ENCODE data around the gene CDH18. TPM values are rescaled to one million over a fixed set of nuclear protein-coding genes. Genes with fewer than 3 reads are reported as not detected.

CDH18 gene
- total RNA-seq, 2 donors from 2014 or later: not detected

DNA sequence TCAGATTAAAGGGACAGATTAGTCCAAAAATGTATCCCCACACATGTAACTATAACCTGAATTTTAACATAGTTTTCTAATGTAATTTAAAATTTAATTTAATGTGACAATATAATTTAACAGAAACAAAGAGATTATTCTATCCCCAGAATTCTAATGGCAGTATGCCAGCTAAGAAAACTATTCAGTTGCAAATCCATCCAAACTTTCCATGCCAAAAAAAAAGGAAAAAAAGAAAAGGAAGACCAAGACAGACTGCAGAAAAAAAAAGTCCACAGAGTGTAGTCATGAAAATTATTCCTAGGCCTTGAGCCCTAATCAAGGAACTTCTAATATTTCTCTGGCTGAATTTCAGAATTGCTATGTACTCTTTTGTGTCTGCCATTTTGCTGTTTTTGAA lies 217.6 kb downstream of the CDH18 start:
- H3K36me3 Mint-ChIP-seq (ENCODE audit: low read depth): no peaks in the 10 kb centered on the region
- no peak overlapping the region for H3K4me3 Mint-ChIP-seq
- H3K27me3 Mint-ChIP-seq: no peaks in the 10 kb centered on the region
- no peak overlapping the region for H3K27ac Mint-ChIP-seq
- H3K9me3 Mint-ChIP-seq: peaks cover 21% of the 10 kb centered on the region
- H3K4me1 Mint-ChIP-seq: no peaks in the 10 kb centered on the region
- no peak for ATAC-seq (replicated peaks)

DNA sequence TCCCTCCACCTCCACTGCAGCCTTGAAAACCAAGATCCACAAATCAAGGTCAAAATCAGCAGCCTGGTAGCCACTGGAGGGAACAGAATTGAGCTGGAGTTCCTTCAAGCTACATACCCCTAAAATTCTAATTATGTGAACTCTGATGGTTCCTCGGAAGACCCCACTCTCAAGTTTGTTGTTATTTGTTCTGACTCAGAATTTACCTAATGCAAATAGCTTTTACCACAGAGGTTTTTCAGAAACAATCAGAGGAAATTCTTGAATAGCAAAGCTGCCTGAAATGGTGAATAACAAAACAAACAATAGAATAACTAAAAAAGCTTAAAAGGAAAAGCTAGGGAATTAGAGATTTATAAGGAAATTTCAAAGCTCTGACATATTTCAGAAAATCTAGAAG lies 220.0 kb downstream of the CDH18 start:
- peaks cover 18% of the 10 kb centered on the region for H3K9me3 Mint-ChIP-seq
- no peaks in the 10 kb centered on the region for H3K4me1 Mint-ChIP-seq
- H3K27me3 Mint-ChIP-seq: no peaks in the 10 kb centered on the region
- no peak overlapping the region for H3K27ac Mint-ChIP-seq
- ATAC-seq (replicated peaks): no peak
- no peaks in the 10 kb centered on the region for H3K36me3 Mint-ChIP-seq (ENCODE audit: low read depth)
- no peak overlapping the region for H3K4me3 Mint-ChIP-seq

DNA sequence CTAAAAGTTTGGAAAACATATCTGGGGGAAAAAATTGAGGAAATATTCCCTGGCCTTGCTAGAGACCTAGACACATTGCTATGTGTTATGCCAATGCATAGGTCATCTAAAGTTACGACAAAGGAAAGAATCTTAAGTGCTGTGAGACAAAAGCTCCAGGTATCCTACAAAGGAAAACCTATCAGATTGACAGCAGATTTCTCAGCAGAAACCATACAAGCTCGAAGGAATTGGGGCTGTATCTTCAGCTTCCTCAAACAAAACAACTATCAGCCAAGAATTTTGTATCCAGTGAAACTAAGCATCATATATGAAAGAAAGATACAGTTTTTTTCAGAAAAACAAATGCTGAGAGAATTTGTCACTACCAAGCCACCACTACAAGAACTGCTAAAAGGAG lies 234.4 kb downstream of the CDH18 start:
- Mint-ChIP-seq H3K4me1 (no peaks in the 10 kb centered on the region), H3K27me3 (no peaks in the 10 kb centered on the region), H3K27ac (no peak overlapping the region), H3K9me3 (peaks cover 14% of the 10 kb centered on the region), H3K4me3 (no peak overlapping the region), H3K36me3 (ENCODE audit: low read depth) (no peaks in the 10 kb centered on the region)
- ATAC-seq (replicated peaks): no peak

DNA sequence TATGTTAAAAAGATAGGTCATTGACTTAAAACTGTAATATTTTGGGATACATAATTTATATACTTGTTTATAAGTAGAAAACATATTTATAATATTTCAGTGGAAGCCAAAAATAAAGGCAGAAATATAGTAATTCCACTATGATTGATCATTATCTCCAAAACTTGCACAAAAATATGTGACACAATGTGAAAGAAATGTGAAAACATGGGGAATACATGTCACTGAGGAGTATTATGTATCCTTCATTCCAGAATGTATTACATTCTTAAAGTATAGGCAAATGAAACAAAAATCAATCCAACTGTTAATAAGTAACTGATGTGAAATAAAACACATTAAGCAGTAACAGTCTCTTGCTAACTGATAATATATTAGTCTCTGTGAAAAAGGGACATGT lies 236.7 kb downstream of the CDH18 start:
- Mint-ChIP-seq H3K36me3 (ENCODE audit: low read depth) (no peaks in the 10 kb centered on the region), H3K9me3 (peaks cover 14% of the 10 kb centered on the region), H3K27me3 (no peaks in the 10 kb centered on the region), H3K27ac (no peak overlapping the region), H3K4me1 (no peaks in the 10 kb centered on the region), H3K4me3 (no peak overlapping the region)
- no peak for ATAC-seq (replicated peaks)

DNA sequence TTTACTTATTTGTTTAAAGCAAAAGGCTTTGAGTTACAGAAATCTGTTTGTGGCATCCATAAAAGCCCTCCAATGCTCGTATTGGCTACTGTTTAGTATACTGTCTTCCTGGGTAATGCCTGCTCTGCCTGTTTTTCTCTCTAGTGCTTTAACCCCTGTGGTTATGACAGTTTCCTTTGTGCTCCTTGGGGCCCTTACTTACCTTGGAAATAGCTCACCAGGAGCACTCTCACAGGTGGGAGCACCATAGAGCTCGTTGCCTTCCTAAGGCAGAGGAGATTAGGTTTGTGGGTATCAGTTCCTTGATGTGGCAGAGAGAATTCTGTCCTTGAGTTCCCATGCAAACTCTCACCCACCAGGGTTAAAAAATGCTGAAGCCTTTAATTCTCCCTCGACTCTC lies 242.8 kb downstream of the CDH18 start:
- Mint-ChIP-seq H3K27ac (no peak overlapping the region), H3K4me3 (no peak overlapping the region), H3K4me1 (no peaks in the 10 kb centered on the region), H3K27me3 (no peaks in the 10 kb centered on the region), H3K36me3 (ENCODE audit: low read depth) (no peaks in the 10 kb centered on the region), H3K9me3 (peaks cover 4% of the 10 kb centered on the region)
- no peak for ATAC-seq (replicated peaks)

DNA sequence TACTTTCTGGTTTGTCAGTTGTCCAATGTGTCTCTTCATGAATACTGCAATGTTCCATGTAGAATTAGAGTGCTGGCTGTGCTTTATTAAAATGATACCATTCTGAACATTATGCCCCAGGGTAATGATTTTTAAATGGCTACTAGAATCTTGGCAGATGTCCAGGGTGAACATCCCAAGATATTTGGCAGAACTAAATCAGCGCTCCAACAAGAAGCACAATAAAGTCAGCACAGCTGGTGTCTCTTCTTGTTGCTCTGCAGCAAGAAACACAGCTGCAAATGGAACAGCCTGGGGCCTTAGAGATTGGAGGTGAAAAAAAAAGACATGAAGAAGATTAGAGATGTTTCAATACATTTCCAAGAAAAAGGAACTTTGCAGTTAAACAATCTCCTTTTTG lies 248.3 kb downstream of the CDH18 start:
- Mint-ChIP-seq H3K36me3 (ENCODE audit: low read depth) (no peaks in the 10 kb centered on the region), H3K9me3 (peaks cover 9% of the 10 kb centered on the region), H3K4me1 (no peaks in the 10 kb centered on the region), H3K4me3 (no peak overlapping the region), H3K27ac (no peak overlapping the region), H3K27me3 (no peaks in the 10 kb centered on the region)
- no peak for ATAC-seq (replicated peaks)

DNA sequence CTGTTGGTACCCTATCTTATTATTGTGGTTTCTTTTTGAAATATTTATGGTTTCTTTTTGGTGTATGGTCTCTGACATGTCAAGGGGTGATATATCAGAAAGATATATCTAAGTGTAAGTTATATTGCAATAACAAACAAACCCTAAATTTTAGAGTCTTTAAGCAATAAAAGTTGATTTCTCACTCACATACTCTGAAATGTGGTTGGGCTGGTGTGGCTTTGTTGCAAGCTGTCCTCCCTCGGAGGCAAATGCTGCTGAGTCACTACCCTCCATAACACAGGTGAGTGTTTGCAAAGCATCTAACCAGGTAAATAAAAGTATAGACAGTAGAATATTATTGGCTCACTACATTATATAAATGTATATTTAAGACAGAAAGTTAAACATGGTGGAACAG lies 253.2 kb downstream of the CDH18 start:
- Mint-ChIP-seq H3K27me3 (no peaks in the 10 kb centered on the region), H3K36me3 (ENCODE audit: low read depth) (no peaks in the 10 kb centered on the region), H3K4me3 (no peak overlapping the region), H3K9me3 (peaks cover 16% of the 10 kb centered on the region), H3K27ac (no peak overlapping the region), H3K4me1 (no peaks in the 10 kb centered on the region)
- no peak for ATAC-seq (replicated peaks)

DNA sequence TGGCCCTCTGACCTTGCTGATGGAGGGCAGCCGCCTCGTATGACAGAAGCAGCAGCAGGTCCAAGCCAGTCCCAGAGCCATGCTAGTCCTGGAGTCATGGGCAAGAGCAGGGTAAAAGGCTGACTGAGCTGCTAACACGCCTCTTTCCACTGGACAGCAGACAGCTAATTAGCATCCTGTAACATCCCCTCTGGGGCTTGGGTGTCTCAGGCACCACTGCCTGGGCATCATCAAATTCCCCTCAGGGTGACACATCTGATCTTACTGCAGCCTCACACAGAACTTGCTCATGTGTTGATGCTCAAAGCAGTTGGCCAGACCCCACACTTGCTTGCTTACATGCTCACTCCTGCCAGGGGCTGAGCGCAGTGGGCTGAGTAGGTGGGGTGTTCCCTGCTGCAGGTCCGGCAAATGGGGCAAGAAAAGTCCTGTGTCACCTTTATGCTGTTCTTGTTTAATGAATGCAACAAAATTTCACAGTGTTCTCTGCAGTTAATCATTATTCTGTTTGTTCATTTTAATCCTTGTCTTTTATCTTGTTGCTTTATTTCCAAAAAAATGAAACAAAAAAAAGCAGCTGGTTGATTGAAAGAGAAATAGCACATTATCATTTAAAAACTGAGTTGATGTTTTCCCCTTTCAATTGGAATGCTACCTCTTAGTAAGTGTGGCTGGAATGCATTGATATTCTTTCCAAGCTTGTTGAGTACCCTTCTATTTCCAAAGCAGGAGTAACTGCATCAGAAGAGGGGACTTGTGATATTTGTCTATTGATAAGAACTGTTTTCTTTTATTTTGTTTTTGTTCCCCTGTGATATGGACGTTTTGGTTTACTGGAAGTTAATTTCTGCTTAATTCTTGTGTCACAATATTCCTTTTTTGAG lies 254.1 kb downstream of the CDH18 start:
- Mint-ChIP-seq H3K4me3 (no peak overlapping the region), H3K9me3 (peaks cover 16% of the 10 kb centered on the region), H3K27ac (no peak overlapping the region), H3K4me1 (no peaks in the 10 kb centered on the region), H3K36me3 (ENCODE audit: low read depth) (no peaks in the 10 kb centered on the region), H3K27me3 (no peaks in the 10 kb centered on the region)
- ATAC-seq (replicated peaks): no peak

DNA sequence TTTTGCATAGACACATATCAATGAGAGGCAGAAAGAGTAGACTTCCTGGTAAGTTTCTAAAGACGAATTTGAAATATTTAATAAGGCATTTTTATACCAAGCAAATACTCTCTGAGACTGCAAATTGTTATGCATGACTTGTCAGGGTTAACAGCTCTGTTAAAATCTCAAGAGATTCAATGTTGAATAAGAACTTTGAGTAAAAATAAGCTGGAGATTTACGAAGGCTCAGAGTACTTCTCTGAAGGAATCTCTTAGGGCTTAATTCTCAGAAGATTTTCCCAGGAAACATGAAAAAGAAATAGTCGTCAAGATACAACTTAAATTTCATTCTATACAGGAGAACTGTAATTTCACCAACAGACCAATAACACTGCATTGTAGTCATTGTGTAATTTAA lies 259.4 kb downstream of the CDH18 start:
- peaks cover 11% of the 10 kb centered on the region for H3K9me3 Mint-ChIP-seq
- H3K4me1 Mint-ChIP-seq: no peaks in the 10 kb centered on the region
- no peaks in the 10 kb centered on the region for H3K27me3 Mint-ChIP-seq
- H3K27ac Mint-ChIP-seq: no peak overlapping the region
- no peaks in the 10 kb centered on the region for H3K36me3 Mint-ChIP-seq (ENCODE audit: low read depth)
- no peak for ATAC-seq (replicated peaks)
- H3K4me3 Mint-ChIP-seq: no peak overlapping the region

DNA sequence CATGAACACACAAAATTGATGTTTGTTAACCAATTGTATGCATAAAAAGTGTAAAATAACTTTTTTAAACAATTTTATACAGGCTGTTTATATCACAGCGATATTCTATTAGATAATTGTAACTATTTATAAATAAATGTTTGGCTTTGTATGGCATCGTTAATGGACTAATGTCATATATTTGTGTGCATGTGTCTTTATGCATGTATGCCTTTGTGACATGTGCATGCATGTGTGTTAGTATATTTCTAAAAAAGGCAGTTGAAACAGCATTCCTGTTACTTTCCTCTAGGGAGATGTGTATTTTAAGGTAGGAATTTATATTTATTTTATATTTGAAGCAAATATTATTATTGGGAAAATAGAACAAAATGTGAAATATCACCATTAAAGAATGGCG lies 268.9 kb downstream of the CDH18 start:
- ATAC-seq (replicated peaks): no peak
- Mint-ChIP-seq H3K9me3 (no peaks in the 10 kb centered on the region), H3K36me3 (ENCODE audit: low read depth) (no peaks in the 10 kb centered on the region), H3K27ac (no peak overlapping the region), H3K27me3 (no peaks in the 10 kb centered on the region), H3K4me3 (no peak overlapping the region), H3K4me1 (no peaks in the 10 kb centered on the region)

DNA sequence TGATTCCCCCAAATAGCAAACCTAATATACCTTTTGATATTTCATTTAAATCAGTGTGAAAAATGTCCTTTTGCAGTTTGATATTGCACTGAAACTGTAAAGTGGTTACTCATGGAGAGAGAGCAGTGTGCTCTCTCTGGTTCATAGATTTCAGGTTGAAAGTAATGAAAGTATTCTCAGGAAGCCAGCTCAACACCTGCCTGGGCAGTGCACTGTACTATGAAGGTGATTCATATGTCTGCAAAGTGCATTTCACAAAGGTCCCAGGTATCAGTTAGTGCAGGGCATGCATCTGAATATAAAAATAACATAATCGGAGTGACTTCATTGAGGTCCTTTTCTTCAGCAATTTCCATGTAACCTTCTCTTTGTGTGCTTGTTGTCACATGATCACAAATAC lies 274.3 kb downstream of the CDH18 start:
- Mint-ChIP-seq H3K27ac (no peak overlapping the region), H3K4me3 (no peak overlapping the region), H3K36me3 (ENCODE audit: low read depth) (no peaks in the 10 kb centered on the region), H3K9me3 (no peaks in the 10 kb centered on the region), H3K4me1 (no peaks in the 10 kb centered on the region), H3K27me3 (no peaks in the 10 kb centered on the region)
- ATAC-seq (replicated peaks): no peak

DNA sequence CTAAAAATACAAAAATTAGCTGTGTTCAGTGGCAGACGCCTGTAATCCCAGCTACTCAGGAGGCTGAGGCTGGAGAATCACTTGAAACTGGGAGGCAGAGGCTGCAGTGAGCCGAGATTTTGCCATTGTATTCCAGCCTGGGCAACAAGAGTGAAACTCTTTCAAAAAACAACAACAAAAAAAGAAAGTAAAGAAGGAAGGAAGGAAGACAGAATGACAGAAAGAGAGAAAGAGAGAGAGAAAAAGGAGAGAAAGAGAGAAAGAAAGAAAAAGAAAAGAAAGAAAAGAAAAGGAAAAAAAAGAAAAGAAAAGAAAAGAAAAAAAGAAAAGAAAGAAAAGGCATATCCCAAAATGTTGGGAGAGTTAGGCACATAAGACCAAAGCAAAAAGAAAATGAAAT lies 278.6 kb downstream of the CDH18 start:
- Mint-ChIP-seq H3K4me3 (no peak overlapping the region), H3K36me3 (ENCODE audit: low read depth) (no peaks in the 10 kb centered on the region), H3K9me3 (peaks cover 4% of the 10 kb centered on the region), H3K4me1 (no peaks in the 10 kb centered on the region), H3K27ac (no peak overlapping the region), H3K27me3 (no peaks in the 10 kb centered on the region)
- ATAC-seq (replicated peaks): no peak

DNA sequence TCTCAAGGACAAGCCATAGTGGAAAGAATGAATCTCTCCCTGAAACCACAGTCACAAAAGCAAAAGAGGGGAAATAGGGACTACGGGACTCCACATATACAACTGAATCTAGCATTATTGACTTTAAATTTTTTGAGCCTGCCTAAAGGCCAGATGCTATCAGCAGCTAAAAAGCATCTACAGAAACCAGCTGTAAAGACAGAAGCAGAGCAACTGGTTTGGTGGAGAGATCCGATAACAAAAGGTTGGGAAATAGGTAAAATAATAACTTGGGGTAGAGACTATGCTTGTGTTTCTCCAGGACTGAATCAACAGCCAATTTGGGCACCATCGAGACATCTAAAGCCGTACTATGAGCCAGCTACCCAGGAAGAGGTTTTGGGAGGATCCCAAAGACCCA lies 281.2 kb downstream of the CDH18 start:
- no peak for ATAC-seq (replicated peaks)
- H3K27ac Mint-ChIP-seq: no peak overlapping the region
- H3K36me3 Mint-ChIP-seq (ENCODE audit: low read depth): no peaks in the 10 kb centered on the region
- no peak overlapping the region for H3K4me3 Mint-ChIP-seq
- H3K27me3 Mint-ChIP-seq: no peaks in the 10 kb centered on the region
- H3K9me3 Mint-ChIP-seq: peaks cover 9% of the 10 kb centered on the region
- H3K4me1 Mint-ChIP-seq: no peaks in the 10 kb centered on the region

DNA sequence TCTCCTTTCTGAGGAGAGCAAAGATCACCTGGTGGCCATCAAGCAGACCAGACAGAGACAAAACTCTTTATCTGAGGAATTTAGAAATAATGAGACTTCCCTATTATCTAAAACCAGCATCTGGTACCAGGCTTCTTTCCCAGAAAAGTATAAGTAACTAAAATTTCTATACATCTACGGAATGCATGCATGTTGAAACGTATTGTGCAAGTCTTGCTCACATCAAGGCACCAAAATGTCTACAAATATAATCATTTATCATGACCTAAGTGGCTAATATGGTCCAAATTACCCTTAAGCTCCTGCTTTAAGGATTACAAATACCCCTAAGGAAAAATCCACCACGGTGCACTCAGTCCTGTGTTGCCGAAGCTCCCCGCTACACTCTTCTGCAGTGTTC lies 286.3 kb downstream of the CDH18 start:
- no peaks in the 10 kb centered on the region for H3K27me3 Mint-ChIP-seq
- peaks cover 11% of the 10 kb centered on the region for H3K9me3 Mint-ChIP-seq
- no peak overlapping the region for H3K4me3 Mint-ChIP-seq
- no peak overlapping the region for H3K27ac Mint-ChIP-seq
- no peaks in the 10 kb centered on the region for H3K4me1 Mint-ChIP-seq
- no peak for ATAC-seq (replicated peaks)
- H3K36me3 Mint-ChIP-seq (ENCODE audit: low read depth): no peaks in the 10 kb centered on the region

DNA sequence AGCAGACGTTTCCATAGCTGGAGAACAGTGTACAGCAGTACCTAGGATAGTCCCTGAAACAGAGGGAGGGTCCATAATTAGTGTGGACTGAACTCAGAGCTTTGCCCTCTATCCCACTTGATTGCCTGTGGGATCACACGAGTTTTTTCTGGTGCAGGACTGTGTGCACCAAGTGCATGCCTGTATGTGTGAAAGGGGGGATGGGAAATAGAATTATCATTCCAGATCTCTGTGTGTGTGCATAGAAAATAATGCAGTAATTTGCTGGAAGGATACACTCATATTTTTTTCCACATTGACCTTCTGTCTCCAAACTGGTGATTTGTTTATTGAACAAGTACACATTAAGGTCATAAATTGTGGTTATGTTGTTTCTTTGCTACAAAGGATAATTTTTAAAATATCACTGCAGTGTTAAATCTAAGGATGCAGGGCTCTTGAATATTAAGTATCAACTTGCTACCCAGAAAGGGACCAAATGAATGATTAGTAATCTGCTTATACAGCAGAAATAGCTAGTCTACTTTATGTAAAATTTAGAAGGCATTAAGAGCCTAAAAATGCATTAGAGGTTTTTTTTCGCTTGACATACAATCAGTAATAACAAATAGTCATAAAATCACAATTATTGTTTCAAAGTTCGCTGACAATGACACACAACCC lies 292.9 kb downstream of the CDH18 start:
- Mint-ChIP-seq H3K27ac (no peak overlapping the region), H3K27me3 (no peaks in the 10 kb centered on the region), H3K36me3 (ENCODE audit: low read depth) (no peaks in the 10 kb centered on the region), H3K4me3 (no peak overlapping the region), H3K9me3 (peaks cover 3% of the 10 kb centered on the region), H3K4me1 (no peaks in the 10 kb centered on the region)
- no peak for ATAC-seq (replicated peaks)

Data from activated T-helper 17 cell treated with anti-CD3 and anti-CD28 coated beads, Interleukin-2, amount 50 U/mL, for 72 hours (primary cell).